Measurements from ENCODE around the gene PLEKHH1. TPM values are rescaled to one million over a fixed set of nuclear protein-coding genes. Genes with fewer than 3 reads are reported as not detected.

PLEKHH1 gene
- 3.3 and 3.4 TPM in 2 replicates for total RNA-seq

GRCh38 chr14:67532998-67533753, at the start of gene PLEKHH1:
PLEKHH1 (plus strand) TSS chr14:67533290; CDS start chr14:67541868, 8,578 bp downstream.

GRCh38 chr14:67487937-67488893, 44.9 kb upstream of the PLEKHH1 start, which contains the start of gene TMEM229B:
TMEM229B (minus strand) TSS chr14:67488721; CDS start chr14:67473923, 14,798 bp downstream.

GRCh38 chr14:67599698-67600561, 66.8 kb downstream of the PLEKHH1 start, which contains the start of gene PIGH:
PIGH (minus strand) TSS chr14:67600268; CDS start chr14:67600203, 65 bp downstream.

DNA sequence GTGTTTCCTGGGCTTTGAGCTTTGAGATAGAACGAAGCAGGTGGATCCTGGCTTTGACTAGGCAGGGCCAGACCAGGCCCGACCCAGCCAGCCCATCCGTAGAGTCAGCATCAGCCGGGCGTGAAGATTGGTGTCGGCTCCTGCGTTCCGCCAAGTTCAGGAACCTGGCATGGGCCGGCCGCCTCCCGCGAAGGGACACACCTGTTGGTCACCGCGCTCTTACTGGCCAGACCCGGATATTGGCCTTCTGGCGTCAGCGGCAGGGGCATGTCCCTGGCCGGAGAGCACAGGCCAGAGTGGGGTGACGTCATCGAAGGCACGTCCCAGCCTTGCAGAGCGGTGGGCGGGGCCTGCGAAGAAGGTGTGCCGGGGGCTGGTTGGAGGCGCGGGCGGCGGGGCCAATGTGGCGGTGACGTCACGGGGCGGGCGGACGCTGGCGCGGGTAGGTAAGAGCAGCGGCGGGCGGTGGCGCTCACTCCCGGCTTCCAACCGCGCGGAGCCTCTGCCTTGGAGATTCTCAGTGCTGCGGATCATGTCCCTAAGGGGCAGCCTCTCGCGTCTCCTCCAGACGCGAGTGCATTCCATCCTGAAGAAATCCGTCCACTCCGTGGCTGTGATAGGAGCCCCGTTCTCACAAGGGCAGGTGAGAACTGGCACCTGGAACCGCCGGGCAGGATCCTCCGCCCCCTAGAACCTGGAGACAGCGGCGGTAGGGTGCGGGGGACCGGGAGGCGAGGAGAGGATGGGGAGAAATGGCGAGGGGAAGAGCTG, 86.5 kb downstream of the PLEKHH1 start, which contains the start of gene ARG2:
Gene ARG2, plus strand, starts transcription at position 475 of the 771 bp plus-strand sequence. Its CDS starts 58 bp downstream, at position 533.

Other genes starting within 250 kb of the PLEKHH1 start
- 69.4 and 70.5 TPM in 2 replicates for gene ATP6V1D, start 173.5 kb upstream of the PLEKHH1 start, total RNA-seq
- gene EIF2S1, start 173.0 kb upstream of the PLEKHH1 start, total RNA-seq: 169 and 265 TPM in 2 replicates
- gene PLEK2, start 121.1 kb upstream of the PLEKHH1 start, total RNA-seq: 370 and 371 TPM in 2 replicates
- gene TMEM229B, start 44.6 kb upstream of the PLEKHH1 start, total RNA-seq: 3.0 and 3.1 TPM in 2 replicates
- 16.0 and 33.7 TPM in 2 replicates for gene PIGH, start 67.0 kb downstream of the PLEKHH1 start, total RNA-seq
- 60.0 and 83.0 TPM in 2 replicates for gene ARG2, start 86.6 kb downstream of the PLEKHH1 start, total RNA-seq
- gene VTI1B, start 141.3 kb downstream of the PLEKHH1 start, total RNA-seq: 47.2 and 51.3 TPM in 2 replicates
- gene RDH11, start 162.5 kb downstream of the PLEKHH1 start, total RNA-seq: 107 and 115 TPM in 2 replicates
- 0.15 and 0.23 TPM in 2 replicates for gene RDH12, start 168.6 kb downstream of the PLEKHH1 start, total RNA-seq

Data from hair follicular keratinocyte (primary cell).